K562 (cell line): ENCODE measurements around the gene VENTX. TPM values are rescaled to one million over a fixed set of nuclear protein-coding genes. Genes with fewer than 3 reads are reported as not detected.

Source experiments
- ATAC-seq: fragments of 200-7000 bp; cut with Tn5 transposase; 3 replicates; pipeline ENCODE4 v1.9.1; 2020; ENCODE audit warnings: moderate library complexity
- BruUV-seq: library from RNA; stranded (reverse); fragments of 400-500 nt; replicated peaks from 2 replicates; lab custom pipeline; 2021; lab: Mats Ljungman, UMichigan
- CTCF ChIA-PET: fragments of 300-600 bp; formaldehyde crosslinking; extraction: SDS; loops from one replicate; lab custom pipeline; 2021; ENCODE audit warnings: low intra/inter-chr PET ratio; lab: Yijun Ruan, JAX
- POLR2A ChIA-PET: fragments of 300-600, 350-650 bp; sonication (Branson Sonifier 250); formaldehyde crosslinking; extraction: SDS; loops from one replicate; lab custom pipeline; 2021; ENCODE audit warnings: antibody characterized with exemption, inconsistent platforms; lab: Yijun Ruan, JAX
- DNase-seq, 4 experiments: peaks; one replicate each; pipeline versions ENCODE4 v3.0.0 to v3.0.0-alpha.2; 2011 to 2018; ENCODE audit warnings: low spot score in 3 of 4, mixed read lengths in 3 of 4; ENCODE audit errors: extremely low read depth in 1 of 4
- FAIRE-seq: peaks from 2 replicates; lab custom pipeline; 2011; peaks lifted over from hg19 to GRCh38; lab: Jason Lieb, UNC
- H2AFZ ChIP-seq: 2 replicates; pipeline ENCODE4 v1.6.0; 2011; ENCODE audit warnings: low read depth, low read length, control low read depth, inconsistent platforms
- H3K27ac ChIP-seq: fragments of 200-600 bp; 3 replicates; pipeline ENCODE4 v1.8.0; 2011; ENCODE audit warnings: low read depth, mild to moderate bottlenecking, control low read depth, inconsistent platforms, low read length, moderate library complexity, mixed read lengths; ENCODE audit errors: extremely low read depth
- H3K27me3 ChIP-seq, 2 experiments: fragments of 300-600 bp in 1 of 2; 2 replicates in 1 of 2; 3 replicates in 1 of 2; pipeline versions ENCODE4 v1.6.0 to v1.8.0; 2011; ENCODE audit warnings: inconsistent platforms in 2 of 2, low read length in 2 of 2, mild to moderate bottlenecking in 1 of 2, mixed read lengths in 1 of 2, moderate library complexity in 1 of 2; ENCODE audit not compliant: control insufficient read depth in 2 of 2, insufficient read depth in 2 of 2
- H3K36me3 ChIP-seq: fragments of 300-600 bp; 3 replicates; pipeline ENCODE4 v1.8.0; 2011; ENCODE audit warnings: mild to moderate bottlenecking, low read length, inconsistent platforms; ENCODE audit not compliant: control insufficient read depth, insufficient read depth
- H3K4me1 ChIP-seq, 2 experiments: fragments of 200-600 bp in 1 of 2; replicated peaks in 1 of 2; 2 replicates in 1 of 2; 3 replicates in 1 of 2; pipeline versions ENCODE4 v1.5.1 to v1.8.0; 2011; ENCODE audit warnings: inconsistent platforms in 2 of 2, low read length in 2 of 2, mild to moderate bottlenecking in 1 of 2, mixed read lengths in 1 of 2, moderate library complexity in 1 of 2; ENCODE audit not compliant: control insufficient read depth in 2 of 2, insufficient read depth in 2 of 2
- H3K4me2 ChIP-seq: 2 replicates; pipeline ENCODE4 v1.6.1; 2011; ENCODE audit warnings: low read length, control low read depth, inconsistent platforms, mixed read lengths; ENCODE audit not compliant: insufficient read depth
- H3K4me3 ChIP-seq: fragments of 200-600 bp; sonication (generic), shearing (Covaris generic); 2 replicates; pipeline ENCODE4 v1.5.1; 2016; ENCODE audit warnings: control low read depth, inconsistent platforms
- H3K79me2 ChIP-seq: fragments of 200-600 bp; 3 replicates; pipeline ENCODE4 v1.8.0; 2011; ENCODE audit warnings: low read length, inconsistent platforms; ENCODE audit not compliant: control insufficient read depth, insufficient read depth
- H3K9ac ChIP-seq, 2 experiments: 2 replicates each; pipeline versions ENCODE4 v1.6.0 to v1.6.1; 2011; ENCODE audit warnings: low read depth in 2 of 2, low read length in 2 of 2, control low read depth in 1 of 2, inconsistent platforms in 1 of 2, mild to moderate bottlenecking in 1 of 2, mixed read lengths in 1 of 2; ENCODE audit not compliant: insufficient read depth in 1 of 2
- H3K9me1 ChIP-seq: one replicate; pipeline ENCODE4 v1.6.0; 2011; ENCODE audit warnings: inconsistent platforms, mild to moderate bottlenecking, low read length, moderate library complexity; ENCODE audit not compliant: control insufficient read depth, insufficient read depth
- H3K9me3 ChIP-seq: replicated peaks from 2 replicates; pipeline ENCODE4 v1.5.1; 2011; ENCODE audit warnings: low read depth, low read length, inconsistent platforms; ENCODE audit not compliant: control insufficient read depth, insufficient read depth
- H4K20me1 ChIP-seq: replicated peaks from 2 replicates; pipeline ENCODE4 v1.6.1; 2011; ENCODE audit warnings: low read length, inconsistent platforms, mixed read lengths; ENCODE audit not compliant: control insufficient read depth, insufficient read depth
- ZNF444 ChIP-seq: fragments of 250-450 bp; sonication (Bioruptor Pico); IDR thresholded peaks from 2 replicates; pipeline ENCODE4 v1.4.0; 2020; ENCODE audit warnings: mild to moderate bottlenecking, moderate library complexity
- WGBS: fragments of 100-300 bp; shearing (Covaris generic); methylation state at CpG from one replicate; pipeline ENCODE4 v1.1.6; 2016; ENCODE audit warnings: low coverage, mixed read lengths; ENCODE audit not compliant: insufficient coverage; ENCODE audit errors: missing lambda C conversion rate; 5-methylcytosine and 5-hydroxymethylcytosine counted together
- in situ Hi-C: fragments of 300-500 bp; cut with MboI; formaldehyde crosslinking; loops from 4 replicates; pipeline ENCODE4 v1.15.0; 2018; ENCODE audit warnings: inconsistent platforms, mixed read lengths
- intact Hi-C: fragments of 100-400 bp; cut with micrococcal nuclease; formaldehyde crosslinking; loops from 2 replicates; pipeline ENCODE4 v1.14.2; 2022
- polyA plus RNA-seq, 8 experiments: library from polyadenylated mRNA; depleted of rRNA in 4 of 8; stranded (reverse) in 5 of 8; unstranded in 3 of 8; fragments of >200 nt; fragmentation: Nextera tagmentation in 2 of 8; fragmentation: Illumina TruSeq in 1 of 8; extraction: Ambion mirVana in 2 of 8; extraction: Trizol in 1 of 8; gene quantifications; 2 replicates each; pipeline versions ENCODE4 v1.2.1 to v1.2.3, GENCODE V29; 2011 to 2014; ENCODE audit warnings: inconsistent platforms in 1 of 8, missing spikeins in 1 of 8
- total RNA-seq, 7 experiments: library from RNA; depleted of rRNA in 6 of 7; stranded (reverse); fragments of >200 nt in 6 of 7; fragmentation: Illumina TruSeq in 2 of 7; extraction: Trizol in 2 of 7; gene quantifications; 2 replicates each; pipeline versions ENCODE4 v1.2.1 to v1.2.3, GENCODE V29; 2011 to 2021; ENCODE audit warnings: low replicate concordance in 1 of 7
- TF ChIP-seq, protein P1 (sequence below), 2 experiments: IDR thresholded peaks; 2 replicates each; pipeline ENCODE4 v1.6.1; 2011; ENCODE audit warnings: borderline replicate concordance in 1 of 2, control low read depth in 1 of 2, low read depth in 1 of 2, low read length in 1 of 2, mild to moderate bottlenecking in 1 of 2, mixed read lengths in 1 of 2, moderate library complexity in 1 of 2; ENCODE audit not compliant: insufficient read depth in 1 of 2, insufficient read length in 1 of 2, poor library complexity in 1 of 2, severe bottlenecking in 1 of 2; ENCODE audit errors: extremely low read depth in 1 of 2

The VENTX gene
- total and polyA plus RNA-seq, 9 of the 15 experiments (the other 6 are each of a cell fraction or from before 2014, with no cell fraction given), result 0.07 to 0.70 (median 0.20) TPM; not detected in 1

DNA sequence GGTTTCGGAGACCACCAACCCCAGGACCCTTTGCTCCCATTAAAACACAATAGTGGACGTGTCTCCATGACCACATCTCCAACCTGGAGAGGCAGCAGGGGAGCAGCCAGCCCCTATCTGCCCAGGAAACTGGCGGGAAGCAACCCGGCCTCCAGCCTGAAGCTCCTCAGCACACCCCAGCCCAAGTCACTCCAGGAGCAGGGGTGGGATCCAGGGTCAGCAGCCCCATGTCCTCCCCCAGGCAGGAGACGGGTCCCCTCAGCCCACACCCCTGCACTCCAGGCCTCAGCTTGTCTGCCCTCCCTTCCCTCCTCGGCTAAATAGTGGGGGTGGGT is 38.4 kb downstream of the VENTX start:
- H2AFZ ChIP-seq, result 0 out of 2 replicates have a peak overlapping the region, but pooled peaks have one; percentile 37
- no peaks in the 10 kb centered on the region for H3K9me3 ChIP-seq
- CTCF ChIA-PET, result no interaction called here
- ATAC-seq, result no peak
- TF ChIP-seq ZNF444 (CRISPR knock-in tag), result no peak
- TF ChIP-seq, protein P1, sequence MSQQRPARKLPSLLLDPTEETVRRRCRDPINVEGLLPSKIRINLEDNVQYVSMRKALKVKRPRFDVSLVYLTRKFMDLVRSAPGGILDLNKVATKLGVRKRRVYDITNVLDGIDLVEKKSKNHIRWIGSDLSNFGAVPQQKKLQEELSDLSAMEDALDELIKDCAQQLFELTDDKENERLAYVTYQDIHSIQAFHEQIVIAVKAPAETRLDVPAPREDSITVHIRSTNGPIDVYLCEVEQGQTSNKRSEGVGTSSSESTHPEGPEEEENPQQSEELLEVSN (IDR thresholded peaks at IDR 0.05; ENCODE audit: borderline replicate concordance in 1 of 2, extremely low read depth in 1 of 2, insufficient read depth in 1 of 2, insufficient read length in 1 of 2, low read depth in 1 of 2, low read length in 1 of 2, poor library complexity in 1 of 2, severe bottlenecking in 1 of 2), result peak in 1 of 2 experiments; percentile 40
- H3K9ac ChIP-seq, result peak overlapping the region; percentile 46 to 75; a peak in 3 of 4 replicates
- peaks cover 3% of the 10 kb centered on the region for H3K9me1 ChIP-seq
- H4K20me1 ChIP-seq, result no peaks in the 10 kb centered on the region
- H3K4me2 ChIP-seq, result peak overlapping the region; percentile 51
- H3K4me1 ChIP-seq, result peaks cover 40 to 95% of the 10 kb centered on the region in 2 experiments
- in situ Hi-C loops (no loop called here), intact Hi-C loops (no loop called here)
- peak overlapping the region; percentile 41; the same call in 2 of the 3 replicates for H3K27ac ChIP-seq
- POLR2A ChIA-PET, result interaction anchor here (0.5 to 1.3 kb wide), 2 partner anchors 13 to 29 kb away, joined by 3 to 4 read pairs; no protein-coding TSS in a partner anchor
- WGBS, result 63% methylated on average over 1 of the region's 6 CpGs
- peaks cover 12% of the 10 kb centered on the region; the same call in 1 of the 3 replicates for H3K36me3 ChIP-seq
- H3K4me3 ChIP-seq, result peak overlapping the region; percentile 10; the same call in 1 of the 2 replicates
- no peak for FAIRE-seq
- H3K79me2 ChIP-seq, result no peaks in the 10 kb centered on the region
- peak in 1 of 4 experiments; percentile 14 for DNase-seq
- H3K27me3 ChIP-seq, result no peaks in the 10 kb centered on the region
- no TSS peak for BruUV-seq
